Brain microvascular endothelial cell (primary cell): Measurements from ENCODE around the gene ARMH4.
A peak's percentile ranks its signal among the peaks of the same experiment; 100 is the strongest.

ENCODE experiments used
- DNase-seq: peaks from one replicate; pipeline ENCODE4 v3.0.0-alpha.2; 2020
- H3K27ac ChIP-seq: fragments of 250-450 bp; sonication (Bioruptor Pico); 2 replicates; pipeline ENCODE4 v1.5.1; 2020; ENCODE audit warnings: mild to moderate bottlenecking, moderate library complexity
- H3K27me3 ChIP-seq: fragments of 250-450 bp; sonication (Bioruptor Pico); replicated peaks from 2 replicates; pipeline ENCODE4 v1.5.1; 2020; ENCODE audit warnings: mild to moderate bottlenecking
- H3K36me3 ChIP-seq: fragments of 250-450 bp; sonication (Bioruptor Pico); replicated peaks from 2 replicates; pipeline ENCODE4 v1.5.1; 2020; ENCODE audit warnings: mild to moderate bottlenecking
- H3K4me3 ChIP-seq: 2 replicates; pipeline ENCODE4 v1.5.1; 2011; ENCODE audit warnings: low read depth, mild to moderate bottlenecking, control low read depth, low read length, moderate library complexity
- in situ Hi-C: cut with HindIII; loops from 2 replicates; pipeline ENCODE4 v1.10.0; 2017; ENCODE audit warnings: low sequenced_read_pairs, low pct_ligation_motif_present
- TF ChIP-seq, protein P1 (sequence below): IDR thresholded peaks from 2 replicates; pipeline ENCODE4 v1.5.1; 2011; ENCODE audit warnings: low read depth, mild to moderate bottlenecking, moderate library complexity, low read length, control low read depth, inconsistent platforms; ENCODE audit errors: missing control alignments

ARMH4 gene, protein sequence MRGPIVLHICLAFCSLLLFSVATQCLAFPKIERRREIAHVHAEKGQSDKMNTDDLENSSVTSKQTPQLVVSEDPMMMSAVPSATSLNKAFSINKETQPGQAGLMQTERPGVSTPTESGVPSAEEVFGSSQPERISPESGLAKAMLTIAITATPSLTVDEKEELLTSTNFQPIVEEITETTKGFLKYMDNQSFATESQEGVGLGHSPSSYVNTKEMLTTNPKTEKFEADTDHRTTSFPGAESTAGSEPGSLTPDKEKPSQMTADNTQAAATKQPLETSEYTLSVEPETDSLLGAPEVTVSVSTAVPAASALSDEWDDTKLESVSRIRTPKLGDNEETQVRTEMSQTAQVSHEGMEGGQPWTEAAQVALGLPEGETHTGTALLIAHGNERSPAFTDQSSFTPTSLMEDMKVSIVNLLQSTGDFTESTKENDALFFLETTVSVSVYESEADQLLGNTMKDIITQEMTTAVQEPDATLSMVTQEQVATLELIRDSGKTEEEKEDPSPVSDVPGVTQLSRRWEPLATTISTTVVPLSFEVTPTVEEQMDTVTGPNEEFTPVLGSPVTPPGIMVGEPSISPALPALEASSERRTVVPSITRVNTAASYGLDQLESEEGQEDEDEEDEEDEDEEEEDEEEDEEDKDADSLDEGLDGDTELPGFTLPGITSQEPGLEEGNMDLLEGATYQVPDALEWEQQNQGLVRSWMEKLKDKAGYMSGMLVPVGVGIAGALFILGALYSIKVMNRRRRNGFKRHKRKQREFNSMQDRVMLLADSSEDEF

DNA sequence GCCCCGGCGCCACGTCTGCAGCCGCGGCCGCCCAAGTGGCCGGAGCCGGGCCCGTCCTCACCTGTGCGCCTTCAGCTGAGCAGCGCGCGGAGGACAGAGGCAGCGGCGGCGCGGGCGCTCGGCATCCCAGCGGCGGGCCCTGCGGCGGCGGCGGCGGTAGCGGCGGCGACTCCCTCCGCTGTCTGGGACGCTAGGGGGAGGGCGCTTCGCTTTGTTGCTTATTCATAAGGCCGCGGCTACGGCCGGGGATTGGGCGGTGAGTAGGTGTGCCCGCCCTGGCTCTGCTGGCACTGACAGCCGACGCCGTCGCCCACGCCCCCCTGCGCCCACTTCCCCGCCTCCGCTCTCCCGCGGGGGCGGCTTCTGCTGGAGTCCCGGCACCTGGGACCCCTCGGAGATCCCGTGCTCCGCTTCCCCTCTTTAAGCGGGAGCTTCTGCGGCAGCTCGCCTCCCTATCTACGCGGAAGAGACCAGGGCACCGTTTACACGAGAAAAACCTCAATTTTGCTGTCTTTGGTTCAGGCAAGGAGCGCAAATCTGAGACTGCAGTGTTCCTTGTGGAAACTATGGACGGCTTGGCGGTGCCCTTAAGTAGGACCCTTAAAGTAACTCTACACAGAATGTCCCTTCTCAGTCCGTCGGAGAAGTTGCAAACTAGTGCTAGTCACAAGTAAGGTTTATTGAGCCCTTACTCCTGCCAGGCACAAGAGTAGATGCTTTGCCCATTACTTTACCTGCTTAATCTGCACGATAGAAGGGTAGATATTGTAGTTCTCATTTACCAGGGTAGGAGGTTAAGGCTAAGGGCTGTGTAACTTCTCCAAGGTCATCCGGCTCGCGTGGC, at the start of gene ARMH4:
TSS of gene ARMH4 (minus strand) at position 200 of the 844 bp plus-strand sequence. CDS start 12,855 bp downstream, outside the sequence.
- Histone ChIP-seq H3K36me3 (no peaks in the 10 kb centered on the region), H3K27ac (no peak within 1 kb of the TSS), H3K4me3 (peak within 1 kb of the TSS; percentile 73), H3K27me3 (peaks cover 24% of the 10 kb centered on the region)
- TF ChIP-seq, protein P1, sequence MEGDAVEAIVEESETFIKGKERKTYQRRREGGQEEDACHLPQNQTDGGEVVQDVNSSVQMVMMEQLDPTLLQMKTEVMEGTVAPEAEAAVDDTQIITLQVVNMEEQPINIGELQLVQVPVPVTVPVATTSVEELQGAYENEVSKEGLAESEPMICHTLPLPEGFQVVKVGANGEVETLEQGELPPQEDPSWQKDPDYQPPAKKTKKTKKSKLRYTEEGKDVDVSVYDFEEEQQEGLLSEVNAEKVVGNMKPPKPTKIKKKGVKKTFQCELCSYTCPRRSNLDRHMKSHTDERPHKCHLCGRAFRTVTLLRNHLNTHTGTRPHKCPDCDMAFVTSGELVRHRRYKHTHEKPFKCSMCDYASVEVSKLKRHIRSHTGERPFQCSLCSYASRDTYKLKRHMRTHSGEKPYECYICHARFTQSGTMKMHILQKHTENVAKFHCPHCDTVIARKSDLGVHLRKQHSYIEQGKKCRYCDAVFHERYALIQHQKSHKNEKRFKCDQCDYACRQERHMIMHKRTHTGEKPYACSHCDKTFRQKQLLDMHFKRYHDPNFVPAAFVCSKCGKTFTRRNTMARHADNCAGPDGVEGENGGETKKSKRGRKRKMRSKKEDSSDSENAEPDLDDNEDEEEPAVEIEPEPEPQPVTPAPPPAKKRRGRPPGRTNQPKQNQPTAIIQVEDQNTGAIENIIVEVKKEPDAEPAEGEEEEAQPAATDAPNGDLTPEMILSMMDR = no peak
- peak; percentile 61 for DNase-seq
- in situ Hi-C loops = no loop called here

GRCh38 chr14:58200846-58201245, 48.8 kb upstream of the ARMH4 start:
- TF ChIP-seq, protein P1 = no peak
- peak overlapping the region; percentile 99 for H3K27ac ChIP-seq
- in situ Hi-C loops = no loop called here
- H3K4me3 ChIP-seq = peak overlapping the region; percentile 91
- no peaks in the 10 kb centered on the region for H3K27me3 ChIP-seq
- H3K36me3 ChIP-seq = no peaks in the 10 kb centered on the region
- DNase-seq = no peak

DNA sequence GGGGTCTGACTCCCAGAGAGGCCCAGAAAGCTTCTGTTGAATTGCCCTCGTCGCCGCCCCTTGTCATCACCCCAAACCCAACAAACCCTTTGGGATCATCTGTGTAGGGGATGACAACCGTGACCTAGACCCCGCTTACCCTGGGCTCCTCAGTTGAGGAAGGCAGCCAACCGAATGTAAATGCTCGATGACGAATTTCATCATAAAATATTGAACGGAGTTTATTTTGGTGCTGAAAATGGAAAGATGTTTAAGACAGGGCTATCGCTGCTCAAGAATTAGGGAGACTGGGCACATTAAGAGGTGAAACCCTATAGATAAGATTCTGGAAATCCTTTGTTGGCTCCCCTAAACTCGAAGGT, 48.4 kb upstream of the ARMH4 start:
- peak overlapping the region; percentile 91 for H3K4me3 ChIP-seq
- no peaks in the 10 kb centered on the region for H3K27me3 ChIP-seq
- no peak for DNase-seq
- in situ Hi-C loops = no loop called here
- H3K27ac ChIP-seq = peak overlapping the region; percentile 99
- TF ChIP-seq, protein P1 = no peak
- no peaks in the 10 kb centered on the region for H3K36me3 ChIP-seq

- Histone ChIP-seq H3K27ac (peak within 1 kb of the TSS; percentile 99), H3K36me3 (no peaks in the 10 kb centered on the region), H3K4me3 (peak within 1 kb of the TSS; percentile 91), H3K27me3 (no peaks in the 10 kb centered on the region)
- TF ChIP-seq, protein P1 = no peak
- peak; percentile 48 for DNase-seq
- in situ Hi-C loops = no loop called here
Observed at GRCh38 chr14:58199726-58200479, 47.9 kb upstream of the ARMH4 start, which contains the start of gene ACTR10. ACTR10 (plus strand) TSS chr14:58200149; CDS start chr14:58200218, 69 bp downstream.

GRCh38 chr14:58198086-58198485, 46.1 kb upstream of the ARMH4 start:
- DNase-seq = no peak
- Histone ChIP-seq H3K36me3 (no peaks in the 10 kb centered on the region), H3K4me3 (no peak overlapping the region), H3K27me3 (no peaks in the 10 kb centered on the region), H3K27ac (no peak overlapping the region)
- in situ Hi-C loops = no loop called here
- TF ChIP-seq, protein P1 = no peak
